Activated B cell treated with CpG ODN at 0.5 μM for 24 hours (primary cell): Measurements from ENCODE around the gene SCAMP4. TPM values are rescaled to one million over a fixed set of nuclear protein-coding genes. Genes with fewer than 3 reads are reported as not detected.
"Not testable (repeated sequence)": the region's sequence is repeated elsewhere in the genome, so short reads cannot be mapped to it uniquely, and the experiment has no call there.

Experiments
- ATAC-seq: fragments of 200-7000 bp; cut with Tn5 transposase; one replicate; pipeline ENCODE4 v1.10.0; 2021; ENCODE audit warnings: low read depth, mild to moderate bottlenecking, moderate library complexity
- CTCF ChIA-PET: fragments of 350-600 bp; sonication (Branson Sonifier 250); formaldehyde crosslinking; loops from one replicate; lab custom pipeline; 2021; ENCODE audit warnings: antibody characterized with exemption; lab: Charles Lee
- POLR2A ChIA-PET: fragments of 350-600 bp; sonication (Branson Sonifier 250); formaldehyde crosslinking; loops from one replicate; lab custom pipeline; 2021; ENCODE audit warnings: antibody characterized with exemption; lab: Charles Lee
- DNase-seq: peaks from one replicate; pipeline ENCODE4 v3.0.0; 2022
- H3K27ac Mint-ChIP-seq: one replicate; pipeline ENCODE4 v1.8.0; 2020; ENCODE audit warnings: mixed read lengths
- H3K27me3 Mint-ChIP-seq: one replicate; pipeline ENCODE4 v1.8.0; 2021; ENCODE audit warnings: mixed read lengths
- H3K36me3 Mint-ChIP-seq: one replicate; pipeline ENCODE4 v1.8.0; 2021; ENCODE audit warnings: low read depth, mixed read lengths
- H3K4me1 Mint-ChIP-seq: one replicate; pipeline ENCODE4 v1.8.0; 2021; ENCODE audit warnings: mixed read lengths
- H3K4me3 Mint-ChIP-seq: one replicate; pipeline ENCODE4 v1.8.0; 2020; ENCODE audit warnings: mild to moderate bottlenecking, mixed read lengths
- H3K9me3 Mint-ChIP-seq: one replicate; pipeline ENCODE4 v1.8.0; 2020; ENCODE audit warnings: mixed read lengths
- intact Hi-C: fragments of 100-400 bp; cut with micrococcal nuclease; formaldehyde crosslinking; loops from one replicate; pipeline ENCODE4 v1.15.1; 2024
- total RNA-seq: library from RNA; stranded (reverse); gene quantifications from 2 replicates; pipeline ENCODE4 v1.2.3, GENCODE V29; 2022
- TF ChIP-seq, protein P1 (sequence below): fragments of 200-600 bp; IDR thresholded peaks from one replicate; pipeline ENCODE4 v1.8.0; 2022; ENCODE audit warnings: antibody characterized with exemption, mild to moderate bottlenecking

Gene SCAMP4
- total RNA-seq, 1 donor from 2014 or later, result 59.7 TPM

DNA sequence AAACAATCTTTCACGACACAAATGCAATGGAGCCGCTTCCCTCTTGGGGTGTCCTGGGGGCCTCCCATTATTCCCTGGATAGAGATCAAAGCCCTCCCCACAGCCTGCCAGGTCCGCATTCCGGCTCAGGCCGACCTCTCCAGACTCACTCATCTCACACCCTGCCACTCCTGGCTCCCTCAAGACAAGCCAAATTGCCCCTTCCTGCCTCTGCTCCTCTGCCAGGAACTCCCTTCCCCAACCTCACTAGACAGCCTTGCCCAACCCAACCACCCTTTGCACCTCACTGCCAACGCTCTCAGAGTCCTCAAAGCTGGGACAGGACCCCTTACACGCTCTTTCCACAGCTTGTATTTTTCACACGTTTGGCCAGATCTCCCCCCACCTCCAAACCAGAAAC lies 21.4 kb upstream of the SCAMP4 start:
- Mint-ChIP-seq H3K4me3 (peak overlapping the region; percentile 93), H3K27me3 (no peaks in the 10 kb centered on the region), H3K36me3 (peaks cover 11% of the 10 kb centered on the region), H3K4me1 (peaks cover 41% of the 10 kb centered on the region), H3K9me3 (no peaks in the 10 kb centered on the region), H3K27ac (peak overlapping the region; percentile 82)
- POLR2A ChIA-PET, result interaction anchor here (0.6 to 2.6 kb wide), 3 partner anchors 7 to 20 kb away, joined by 3 to 11 read pairs (median 5); no protein-coding TSS in a partner anchor
- intact Hi-C loops, result loop anchor here (2.0 kb wide), 1 partner anchor 19 kb away; no protein-coding TSS in a partner anchor
- no peak for DNase-seq
- TF ChIP-seq, protein P1, sequence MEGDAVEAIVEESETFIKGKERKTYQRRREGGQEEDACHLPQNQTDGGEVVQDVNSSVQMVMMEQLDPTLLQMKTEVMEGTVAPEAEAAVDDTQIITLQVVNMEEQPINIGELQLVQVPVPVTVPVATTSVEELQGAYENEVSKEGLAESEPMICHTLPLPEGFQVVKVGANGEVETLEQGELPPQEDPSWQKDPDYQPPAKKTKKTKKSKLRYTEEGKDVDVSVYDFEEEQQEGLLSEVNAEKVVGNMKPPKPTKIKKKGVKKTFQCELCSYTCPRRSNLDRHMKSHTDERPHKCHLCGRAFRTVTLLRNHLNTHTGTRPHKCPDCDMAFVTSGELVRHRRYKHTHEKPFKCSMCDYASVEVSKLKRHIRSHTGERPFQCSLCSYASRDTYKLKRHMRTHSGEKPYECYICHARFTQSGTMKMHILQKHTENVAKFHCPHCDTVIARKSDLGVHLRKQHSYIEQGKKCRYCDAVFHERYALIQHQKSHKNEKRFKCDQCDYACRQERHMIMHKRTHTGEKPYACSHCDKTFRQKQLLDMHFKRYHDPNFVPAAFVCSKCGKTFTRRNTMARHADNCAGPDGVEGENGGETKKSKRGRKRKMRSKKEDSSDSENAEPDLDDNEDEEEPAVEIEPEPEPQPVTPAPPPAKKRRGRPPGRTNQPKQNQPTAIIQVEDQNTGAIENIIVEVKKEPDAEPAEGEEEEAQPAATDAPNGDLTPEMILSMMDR, result no peak
- CTCF ChIA-PET, result no interaction called here
- ATAC-seq, result no peak

DNA sequence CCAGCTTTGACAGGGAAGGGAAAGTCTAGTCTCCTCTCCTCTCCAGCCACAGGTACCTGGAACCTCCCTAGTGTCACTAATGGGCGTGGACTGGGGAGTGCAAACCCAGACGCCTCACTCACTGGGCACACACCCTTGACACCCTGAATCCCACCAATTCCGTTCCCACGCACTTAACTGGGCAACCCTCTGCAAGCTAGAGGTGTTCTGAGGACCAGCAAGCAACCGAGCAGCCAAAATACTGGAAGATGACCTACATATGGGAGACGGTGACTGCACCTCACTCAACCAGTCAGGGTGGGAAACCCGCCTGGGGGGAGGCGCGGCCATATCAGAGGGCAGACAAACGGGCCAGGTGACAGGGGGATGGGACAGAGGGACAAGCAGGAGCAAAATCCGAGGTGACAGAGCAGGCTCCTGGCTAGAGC lies 20.9 kb upstream of the SCAMP4 start:
- peaks cover 11% of the 10 kb centered on the region for H3K36me3 Mint-ChIP-seq
- H3K27me3 Mint-ChIP-seq, result no peaks in the 10 kb centered on the region
- peak overlapping the region; percentile 93 for H3K4me3 Mint-ChIP-seq
- POLR2A ChIA-PET, result interaction anchor here (0.6 to 2.6 kb wide), 4 partner anchors 8 to 20 kb away, joined by 3 to 13 read pairs (median 8); no protein-coding TSS in a partner anchor
- CTCF ChIA-PET, result no interaction called here
- H3K4me1 Mint-ChIP-seq, result peaks cover 41% of the 10 kb centered on the region
- H3K9me3 Mint-ChIP-seq, result no peaks in the 10 kb centered on the region
- TF ChIP-seq, protein P1, result no peak
- no peak for ATAC-seq
- no peak for DNase-seq
- intact Hi-C loops, result loop anchor here (2.0 kb wide), 1 partner anchor 20 kb away; no protein-coding TSS in a partner anchor
- H3K27ac Mint-ChIP-seq, result peak overlapping the region; percentile 82

DNA sequence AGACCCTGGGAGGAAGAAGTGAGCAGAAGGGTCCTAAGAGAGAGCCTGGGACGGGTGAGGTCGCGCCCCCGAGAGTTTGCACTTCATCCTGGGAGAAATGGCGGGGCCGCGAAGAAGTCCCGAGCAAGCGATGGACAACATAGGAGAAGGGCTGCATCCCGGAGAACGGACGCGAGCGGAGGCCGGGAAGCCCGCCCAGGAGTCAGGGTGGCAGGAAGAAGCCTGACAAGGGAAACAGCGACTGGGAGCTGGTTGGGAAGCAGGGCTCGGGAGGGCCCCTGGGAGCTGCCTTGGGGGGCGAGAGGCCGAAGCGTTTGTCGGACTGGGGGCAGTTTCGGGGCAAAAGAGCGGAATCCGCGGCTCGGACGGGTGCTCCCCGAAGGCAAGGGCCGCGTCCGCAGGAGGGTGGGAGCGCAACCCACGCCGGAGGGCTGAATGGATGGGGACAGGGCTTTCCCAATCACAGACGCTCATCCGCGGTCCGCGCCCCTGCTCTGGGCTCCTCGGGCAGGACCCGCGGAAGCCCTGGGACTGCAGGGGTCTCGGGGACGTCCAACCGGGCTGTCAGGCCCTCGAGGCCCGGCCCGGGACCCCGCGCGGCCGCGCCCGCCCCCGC lies 20.4 kb upstream of the SCAMP4 start:
- H3K9me3 Mint-ChIP-seq, result no peaks in the 10 kb centered on the region
- POLR2A ChIA-PET, result interaction anchor here (0.5 to 2.6 kb wide), 9 partner anchors 9 to 1188 kb away, joined by 3 to 25 read pairs (median 6); no protein-coding TSS in a partner anchor
- H3K4me1 Mint-ChIP-seq, result peaks cover 41% of the 10 kb centered on the region
- H3K36me3 Mint-ChIP-seq, result peaks cover 11% of the 10 kb centered on the region
- H3K27me3 Mint-ChIP-seq, result no peaks in the 10 kb centered on the region
- H3K27ac Mint-ChIP-seq, result peak overlapping the region; percentile 82
- no peak for DNase-seq
- H3K4me3 Mint-ChIP-seq, result peak overlapping the region; percentile 93
- CTCF ChIA-PET, result no interaction called here
- TF ChIP-seq, protein P1, result no peak
- intact Hi-C loops, result loop anchor here (1.0 to 2.0 kb wide), 4 partner anchors 9 to 20 kb away; partner anchors contain the start of genes ADAT3 and SCAMP4
- ATAC-seq, result peak; percentile 8

DNA sequence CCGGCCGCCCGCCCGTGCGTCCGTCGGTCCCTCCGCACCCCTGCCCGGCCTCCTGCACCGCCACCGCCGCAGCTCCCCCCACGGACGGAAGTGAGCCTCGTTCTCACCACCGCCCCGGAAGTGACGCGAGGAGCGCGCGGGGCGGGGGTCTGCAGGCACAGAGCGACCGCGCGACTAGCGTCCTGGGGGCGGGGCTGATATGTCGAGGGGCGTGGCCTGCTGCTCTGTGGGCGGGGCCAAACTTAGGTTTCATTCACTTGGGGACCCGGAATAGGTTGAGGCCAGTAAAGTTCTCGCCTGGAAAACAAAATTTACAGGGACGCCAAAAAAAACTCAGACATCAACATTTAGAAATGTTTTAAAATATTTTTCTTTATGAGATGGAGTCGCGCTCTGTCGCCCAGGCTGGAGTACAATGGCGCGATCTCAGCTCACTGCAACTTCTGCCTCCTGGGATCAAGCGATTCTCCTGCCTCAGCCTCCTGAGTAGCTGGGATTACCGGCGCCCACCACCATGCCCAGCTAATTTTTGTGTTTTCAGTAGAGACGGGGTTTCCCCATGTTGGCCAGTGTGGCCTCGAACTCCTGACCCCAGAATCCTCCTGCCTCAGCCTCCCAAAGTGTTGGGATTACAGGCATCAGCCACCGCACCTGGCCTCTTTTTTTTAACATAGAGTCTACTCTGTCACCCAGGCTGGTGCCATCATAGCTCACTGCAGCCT lies 19.6 kb upstream of the SCAMP4 start, which contains the start of gene ABHD17A:
Gene ABHD17A (minus strand): TSS at position 99 of the 722 bp plus-strand sequence. CDS start 3,930 bp downstream, outside the sequence.
- Mint-ChIP-seq H3K27ac (peak within 1 kb of the TSS; percentile 82), H3K4me1 (peaks cover 41% of the 10 kb centered on the region), H3K4me3 (peak within 1 kb of the TSS; percentile 93)
- intact Hi-C loops, result loop anchor here (1.0 to 2.0 kb wide), 4 partner anchors 9 to 21 kb away; partner anchors contain the start of genes ADAT3 and SCAMP4
- H3K27me3 Mint-ChIP-seq, H3K36me3 Mint-ChIP-seq, H3K9me3 Mint-ChIP-seq, CTCF ChIA-PET: not testable (repeated sequence)
- ATAC-seq (peak; percentile 96), DNase-seq (peak; percentile 95)
- POLR2A ChIA-PET, result interaction anchor here (0.5 to 2.6 kb wide), 9 partner anchors 9 to 1188 kb away, joined by 3 to 25 read pairs (median 6); no protein-coding TSS in a partner anchor

DNA sequence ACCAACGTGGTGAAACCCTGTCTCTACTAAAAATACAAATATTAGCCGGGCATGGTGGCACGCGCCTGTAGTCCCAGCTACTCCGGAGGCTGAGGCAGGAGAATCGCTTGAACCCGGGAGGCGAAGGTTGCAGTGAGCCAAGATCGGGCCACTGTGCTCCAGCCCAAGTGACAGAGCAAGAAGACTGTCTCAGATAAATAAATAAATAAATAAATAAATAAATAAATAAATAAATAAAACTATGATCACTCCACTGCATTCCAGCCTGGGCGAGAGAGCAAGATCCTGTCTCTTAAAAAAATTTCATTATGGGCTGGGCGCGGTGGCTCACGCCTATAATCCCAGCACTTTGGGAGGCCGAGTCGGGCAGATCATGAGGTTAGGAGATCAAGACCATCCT lies 18.8 kb upstream of the SCAMP4 start:
- ATAC-seq, H3K27ac Mint-ChIP-seq, H3K4me3 Mint-ChIP-seq, intact Hi-C loops, H3K9me3 Mint-ChIP-seq, H3K27me3 Mint-ChIP-seq, H3K36me3 Mint-ChIP-seq, DNase-seq, CTCF ChIA-PET: not testable (repeated sequence)
- peaks cover 41% of the 10 kb centered on the region for H3K4me1 Mint-ChIP-seq
- POLR2A ChIA-PET, result interaction anchor here (0.7 to 2.6 kb wide), 7 partner anchors 10 to 667 kb away, joined by 3 to 25 read pairs (median 5); no protein-coding TSS in a partner anchor
